Activated T-cell treated with anti-CD3 and anti-CD28 coated beads for 4 hours (primary cell): ENCODE results near the gene SUMO3.

ENCODE experiments used
- DNase-seq: peaks from one replicate; pipeline ENCODE4 v3.0.0-alpha.2; 2020

SUMO3 gene

GRCh38 chr21:44778094-44778493 lies 39.8 kb downstream of the SUMO3 start:
- DNase-seq = no peak

DNA sequence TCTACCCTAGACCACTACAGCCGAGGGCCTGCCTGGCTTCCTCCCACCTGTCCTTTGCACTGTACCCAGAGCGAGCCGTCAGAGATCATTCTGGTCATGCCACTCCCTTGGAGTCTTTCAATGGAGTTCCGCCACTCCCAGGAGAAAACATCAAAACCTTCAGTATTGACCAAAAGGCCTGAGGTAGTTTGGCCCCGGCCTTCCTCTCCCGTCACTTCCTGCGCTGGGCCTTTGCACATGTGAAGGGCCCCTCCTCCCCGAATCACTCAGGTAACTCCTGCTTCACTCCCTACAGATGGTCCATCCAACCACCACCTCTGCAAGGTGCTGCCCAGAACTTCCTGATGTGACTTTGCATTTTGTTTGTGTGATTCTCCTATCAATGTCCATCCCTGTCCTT lies 42.9 kb downstream of the SUMO3 start:
- no peak for DNase-seq

- no peak for DNase-seq
Measured at GRCh38 chr21:44773291-44773932, 44.5 kb downstream of the SUMO3 start.

DNA sequence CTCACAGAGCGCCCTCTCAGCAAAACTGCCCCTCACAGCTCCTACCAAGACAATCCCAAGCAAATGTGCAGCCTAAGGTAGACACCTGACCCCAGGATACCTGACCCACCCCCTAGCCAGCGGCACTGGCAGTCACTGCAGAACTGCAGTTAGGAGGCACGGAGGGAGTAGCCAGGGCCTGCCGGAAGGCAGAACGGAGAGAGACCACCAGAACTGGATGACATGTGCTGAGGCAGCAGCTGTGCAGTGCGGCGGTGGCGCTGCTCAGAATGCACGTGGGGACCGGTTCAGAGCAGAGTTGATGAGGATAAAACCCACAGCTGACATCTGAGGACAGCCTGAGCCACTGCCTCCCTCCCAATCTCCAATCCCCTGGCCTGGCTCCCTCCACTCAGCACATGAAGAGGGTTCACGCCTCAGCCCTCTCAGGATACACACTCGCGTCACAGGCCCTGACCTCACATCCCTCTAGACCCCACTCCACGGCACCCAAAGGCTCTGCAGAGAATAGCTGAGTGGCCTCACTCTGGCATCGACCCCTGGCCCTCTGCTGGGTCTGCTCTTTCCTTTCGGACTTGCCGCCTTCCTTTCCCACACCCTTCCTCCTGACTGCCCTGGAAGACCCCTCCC lies 45.9 kb downstream of the SUMO3 start:
- no peak for DNase-seq

- DNase-seq = no peak
Measured at GRCh38 chr21:44767834-44768831, 49.7 kb downstream of the SUMO3 start.

GRCh38 chr21:44766818-44767354 lies 51.0 kb downstream of the SUMO3 start:
- DNase-seq = no peak

DNA sequence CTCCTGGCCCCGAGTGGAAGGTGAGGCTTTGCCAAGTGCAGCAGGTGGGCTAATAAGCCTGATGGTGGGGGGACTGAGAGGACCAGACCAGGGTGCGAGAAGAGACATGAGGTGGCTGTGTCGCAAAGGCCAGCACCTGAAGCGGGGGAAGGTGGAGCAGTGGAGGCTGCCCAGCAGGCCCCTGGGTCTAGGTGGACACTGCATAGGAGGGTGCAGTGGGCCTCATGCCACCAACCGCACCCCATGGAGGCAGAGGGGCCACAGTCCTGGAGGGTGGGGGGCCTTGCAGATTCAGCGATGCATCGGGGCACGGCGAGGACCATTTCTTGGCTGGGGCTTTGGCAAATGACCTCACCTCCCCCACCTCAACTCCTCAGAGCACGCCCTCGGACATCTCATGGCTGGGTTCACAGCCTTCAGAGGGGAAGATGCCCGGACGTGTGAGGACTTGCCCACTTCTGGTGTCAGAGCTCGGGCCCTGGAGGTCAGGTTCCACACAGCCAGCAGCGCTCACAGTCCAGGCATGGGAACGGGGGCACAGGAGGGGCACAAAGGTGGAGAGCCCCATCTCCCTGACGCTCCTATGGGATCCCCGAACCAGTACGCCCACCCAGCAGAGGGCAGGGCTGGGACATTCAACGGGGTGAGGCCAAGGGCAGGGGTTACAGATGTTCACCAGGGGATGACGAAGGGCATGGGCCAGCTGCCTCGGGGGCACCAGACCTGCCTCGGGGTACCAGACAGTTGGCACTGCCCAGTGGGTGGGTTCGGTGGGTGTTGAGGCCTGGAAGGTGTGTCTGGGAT lies 51.6 kb downstream of the SUMO3 start:
- no peak for DNase-seq

DNA sequence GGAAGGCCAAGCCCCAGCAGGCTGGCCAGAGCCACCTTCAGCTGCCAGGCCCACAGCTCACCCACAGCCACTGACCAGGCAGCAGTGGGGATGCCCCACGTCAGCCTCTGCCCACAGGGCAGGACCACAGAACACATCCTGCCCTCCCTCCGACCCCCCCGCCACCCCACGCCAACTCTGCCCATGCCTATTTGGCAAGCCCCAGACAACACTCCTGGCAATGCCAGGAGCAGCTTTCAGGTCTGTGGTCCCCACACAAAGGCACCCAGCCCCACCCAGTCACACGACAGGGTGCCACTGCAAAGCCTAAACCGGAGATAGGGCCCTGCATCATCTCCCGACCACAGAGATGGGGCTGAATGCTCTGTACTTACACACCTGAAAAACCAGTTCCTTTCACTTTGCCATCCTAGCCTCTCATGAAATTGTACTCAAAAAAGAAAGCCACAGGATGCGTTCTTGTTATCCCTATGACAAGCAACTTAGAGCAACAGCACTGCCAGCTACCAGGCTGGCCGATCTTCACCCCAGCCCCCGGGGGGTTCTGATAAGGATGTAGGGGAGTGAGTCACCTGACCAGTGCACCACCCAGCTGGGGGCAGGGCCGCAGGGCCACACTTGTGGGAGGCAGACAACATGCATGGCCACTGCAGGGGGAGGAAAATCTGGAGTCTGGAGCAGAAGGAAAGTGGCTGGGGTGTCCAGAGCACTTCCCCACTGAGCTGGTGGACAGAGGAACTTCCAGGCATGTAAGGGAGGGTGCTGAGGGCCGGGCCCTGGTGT lies 52.4 kb downstream of the SUMO3 start:
- DNase-seq = no peak

GRCh38 chr21:44764319-44765230 lies 53.3 kb downstream of the SUMO3 start:
- DNase-seq = no peak

DNA sequence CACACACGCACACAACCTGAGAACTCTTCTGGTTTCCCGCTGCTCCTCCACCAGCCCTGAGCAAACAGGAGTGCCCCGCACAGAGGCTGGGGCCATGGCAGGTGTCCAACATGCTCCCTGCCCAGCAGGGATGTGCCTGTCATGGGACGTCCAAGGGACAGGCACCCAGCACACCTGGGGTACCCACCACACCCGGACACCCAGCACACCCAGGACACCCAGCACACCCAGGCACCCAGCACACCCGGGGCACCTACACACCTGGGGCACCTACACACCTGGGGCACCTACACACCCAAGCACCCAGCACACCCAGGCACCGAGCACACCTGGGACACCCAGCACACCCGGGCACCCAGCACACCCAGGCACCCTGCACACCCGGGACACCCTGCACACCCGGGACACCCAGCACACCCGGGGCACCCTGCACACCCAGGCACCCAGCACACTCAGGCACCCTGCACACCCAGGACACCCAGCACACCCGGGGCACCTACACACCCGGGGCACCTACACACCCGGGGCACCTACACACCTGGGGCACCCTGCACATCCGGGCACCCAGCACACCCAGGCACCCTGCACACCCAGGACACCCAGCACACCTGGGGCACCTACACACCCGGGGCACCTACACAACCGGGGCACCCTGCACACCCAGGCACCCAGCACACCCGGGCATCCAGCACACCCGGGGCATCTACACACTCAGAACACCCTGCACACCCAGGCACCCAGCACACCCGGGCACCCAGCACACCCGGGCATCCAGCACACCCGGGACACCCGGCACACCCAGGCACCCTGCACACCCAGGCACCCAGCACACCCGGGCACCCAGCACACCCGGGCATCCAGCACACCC lies 54.2 kb downstream of the SUMO3 start:
- no peak for DNase-seq

DNA sequence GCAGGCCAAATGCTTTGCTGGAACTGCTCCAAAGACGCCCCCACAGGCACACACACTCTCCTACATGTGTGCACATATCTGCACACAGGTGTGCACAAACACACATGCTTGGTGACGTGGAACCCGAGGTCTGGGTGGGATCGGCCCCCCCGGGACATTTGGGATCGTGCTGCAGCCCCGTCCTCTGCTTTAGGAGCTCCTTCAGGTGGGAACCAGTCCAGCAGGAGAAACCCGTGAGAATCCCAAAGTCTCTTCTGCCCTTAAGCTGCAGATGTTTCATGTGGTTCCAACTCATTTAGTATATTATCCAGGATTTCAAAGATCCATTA lies 54.8 kb downstream of the SUMO3 start:
- no peak for DNase-seq

DNA sequence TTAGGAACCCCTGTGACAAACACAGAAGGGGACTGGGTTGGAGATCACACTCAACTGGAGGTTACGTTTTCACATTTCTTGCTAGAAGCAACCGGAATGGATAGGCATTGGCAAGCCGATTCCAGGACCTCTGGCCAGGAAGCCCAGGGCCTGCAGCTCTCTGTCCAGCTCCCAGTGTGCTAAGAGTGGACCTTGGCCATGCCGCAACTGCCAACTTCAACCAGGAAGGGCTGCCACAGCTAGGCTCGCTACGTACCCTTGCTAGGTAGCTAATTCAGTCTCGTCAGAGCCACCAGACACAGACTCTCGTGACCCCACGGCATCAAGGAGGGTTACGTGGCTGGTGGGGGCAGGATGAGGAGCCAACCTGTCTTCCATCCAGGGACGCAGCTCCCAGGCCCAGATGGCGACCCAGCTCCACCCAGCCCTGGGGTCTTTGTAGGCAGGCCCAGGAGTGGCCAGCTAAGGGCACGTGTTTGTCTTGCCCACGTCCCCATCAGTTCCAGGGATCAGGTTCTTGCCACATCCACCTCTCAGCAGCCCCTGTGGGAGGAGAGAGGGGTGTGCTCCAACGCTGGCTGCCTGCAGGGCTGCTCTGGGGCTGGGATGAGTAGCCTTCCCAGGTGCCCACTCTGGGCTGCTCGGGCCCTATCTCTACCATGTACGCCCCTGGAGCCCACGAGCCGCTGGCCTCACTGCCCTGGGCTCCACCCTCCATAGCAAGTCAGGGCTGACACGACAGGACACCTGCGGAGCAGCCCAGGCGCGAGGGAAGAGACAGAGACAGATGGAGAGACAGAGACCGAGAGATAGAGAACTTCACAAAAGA lies 55.4 kb downstream of the SUMO3 start:
- DNase-seq = no peak

DNA sequence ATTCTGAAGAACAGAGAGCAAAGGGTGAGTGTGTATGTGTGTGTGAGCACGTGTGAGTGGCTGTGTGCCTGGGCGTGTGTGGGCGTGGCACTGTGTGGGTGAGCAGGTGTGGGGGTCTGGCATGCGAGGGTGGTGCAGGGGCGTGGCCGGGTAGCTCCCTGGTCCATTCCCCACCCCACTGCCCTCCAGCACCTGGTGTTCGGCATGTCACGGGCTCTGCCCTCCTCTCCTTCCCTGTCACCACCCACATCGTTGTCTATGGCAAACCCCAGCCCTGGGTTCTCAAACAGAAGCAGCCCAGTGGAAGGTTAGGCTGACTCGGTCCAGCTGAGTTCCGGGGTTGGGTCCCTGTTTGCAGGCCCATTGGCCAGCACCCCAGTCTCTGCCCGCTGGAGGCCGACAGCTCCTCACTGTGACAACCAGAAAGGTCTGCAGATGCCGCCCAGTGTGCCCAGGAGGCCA lies 56.1 kb downstream of the SUMO3 start:
- DNase-seq = no peak

GRCh38 chr21:44761011-44761729 lies 56.7 kb downstream of the SUMO3 start:
- DNase-seq = no peak

DNA sequence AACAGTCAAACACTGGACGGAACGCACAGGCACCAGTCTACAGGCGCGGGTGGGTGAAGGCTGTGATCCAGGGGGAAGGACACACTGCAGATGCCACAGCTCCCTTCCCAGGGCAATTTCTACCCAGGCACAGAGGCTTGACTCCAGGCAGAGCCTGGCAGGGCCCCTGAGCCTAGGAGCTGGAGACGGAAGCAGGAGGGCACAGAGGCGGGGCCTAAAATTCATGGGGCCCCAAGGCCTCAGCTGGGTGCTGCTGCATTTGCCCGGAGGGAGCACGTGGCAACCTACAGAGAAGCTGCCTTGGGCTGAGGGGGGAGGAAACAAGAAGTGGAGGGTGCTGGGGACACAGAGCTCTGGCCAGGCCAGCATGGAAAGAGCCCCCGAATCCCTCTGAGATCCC lies 57.5 kb downstream of the SUMO3 start:
- DNase-seq = no peak

DNA sequence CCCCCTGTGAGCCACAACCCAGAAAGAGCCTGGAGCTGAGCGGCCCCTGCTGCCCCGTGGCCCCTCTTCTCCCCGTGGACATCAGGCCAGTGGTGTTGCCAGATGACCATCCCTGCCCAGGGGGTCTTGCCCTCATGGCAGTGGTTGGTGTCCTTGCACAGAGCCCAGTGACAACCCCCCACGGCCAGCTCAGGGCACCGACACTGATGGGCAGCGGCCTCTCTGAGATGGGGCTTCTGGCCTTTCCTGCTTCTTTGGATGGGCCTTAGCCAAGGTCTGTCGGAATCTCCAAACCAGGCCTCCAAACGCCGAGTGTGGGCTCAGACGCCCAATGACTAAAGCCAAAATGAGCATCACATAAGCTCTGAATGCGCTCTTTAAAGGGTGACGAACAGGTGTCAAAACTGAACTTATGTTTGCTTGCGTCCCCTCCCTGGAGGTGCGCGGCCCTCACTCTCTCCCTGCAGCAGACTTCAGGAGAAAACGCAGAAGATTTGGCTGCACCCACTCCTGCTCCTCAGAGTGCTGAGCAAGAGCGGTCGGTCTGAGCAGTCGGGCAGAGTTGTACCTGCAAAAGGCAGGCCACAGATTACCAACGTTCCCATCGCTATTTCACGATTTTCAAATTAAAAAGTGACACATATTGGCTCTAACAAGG lies 58.1 kb downstream of the SUMO3 start:
- DNase-seq = no peak
